ENCODE data around the gene RNPEPL1.

The RNPEPL1 gene

DNA sequence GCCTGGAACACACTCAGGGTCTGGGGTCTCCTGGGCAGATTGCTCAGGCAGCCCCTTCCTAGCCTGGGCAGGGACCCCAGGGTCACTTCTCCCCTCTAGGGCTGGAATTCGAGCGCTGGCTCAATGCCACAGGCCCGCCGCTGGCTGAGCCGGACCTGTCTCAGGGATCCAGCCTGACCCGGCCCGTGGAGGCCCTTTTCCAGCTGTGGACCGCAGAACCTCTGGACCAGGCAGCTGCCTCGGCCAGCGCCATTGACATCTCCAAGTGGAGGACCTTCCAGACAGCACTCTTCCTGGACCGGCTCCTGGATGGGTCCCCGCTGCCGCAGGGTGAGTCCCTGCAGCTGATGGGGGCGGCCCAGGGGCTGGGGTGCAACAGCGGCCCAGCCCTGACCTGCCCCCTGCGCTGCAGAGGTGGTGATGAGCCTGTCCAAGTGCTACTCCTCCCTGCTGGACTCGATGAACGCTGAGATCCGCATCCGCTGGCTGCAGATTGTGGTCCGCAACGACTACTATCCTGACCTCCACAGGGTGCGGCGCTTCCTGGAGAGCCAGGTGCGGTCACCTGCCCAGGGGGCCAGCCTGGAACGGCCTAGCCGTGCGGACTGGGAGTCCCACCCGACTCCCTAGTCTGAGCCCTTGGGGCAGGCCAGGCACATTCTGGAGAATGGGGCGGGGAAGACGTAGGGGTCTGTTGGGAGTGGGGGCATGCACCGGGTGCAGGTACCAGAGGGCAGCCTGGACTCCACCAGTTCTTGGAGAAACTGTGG lies 8.3 kb downstream of the RNPEPL1 start:
- TF ChIP-seq, protein P1, sequence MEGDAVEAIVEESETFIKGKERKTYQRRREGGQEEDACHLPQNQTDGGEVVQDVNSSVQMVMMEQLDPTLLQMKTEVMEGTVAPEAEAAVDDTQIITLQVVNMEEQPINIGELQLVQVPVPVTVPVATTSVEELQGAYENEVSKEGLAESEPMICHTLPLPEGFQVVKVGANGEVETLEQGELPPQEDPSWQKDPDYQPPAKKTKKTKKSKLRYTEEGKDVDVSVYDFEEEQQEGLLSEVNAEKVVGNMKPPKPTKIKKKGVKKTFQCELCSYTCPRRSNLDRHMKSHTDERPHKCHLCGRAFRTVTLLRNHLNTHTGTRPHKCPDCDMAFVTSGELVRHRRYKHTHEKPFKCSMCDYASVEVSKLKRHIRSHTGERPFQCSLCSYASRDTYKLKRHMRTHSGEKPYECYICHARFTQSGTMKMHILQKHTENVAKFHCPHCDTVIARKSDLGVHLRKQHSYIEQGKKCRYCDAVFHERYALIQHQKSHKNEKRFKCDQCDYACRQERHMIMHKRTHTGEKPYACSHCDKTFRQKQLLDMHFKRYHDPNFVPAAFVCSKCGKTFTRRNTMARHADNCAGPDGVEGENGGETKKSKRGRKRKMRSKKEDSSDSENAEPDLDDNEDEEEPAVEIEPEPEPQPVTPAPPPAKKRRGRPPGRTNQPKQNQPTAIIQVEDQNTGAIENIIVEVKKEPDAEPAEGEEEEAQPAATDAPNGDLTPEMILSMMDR (IDR thresholded peaks at IDR 0.05; ENCODE audit: insufficient read depth, low read length) = no peak
- TF ChIP-seq, protein P2, sequence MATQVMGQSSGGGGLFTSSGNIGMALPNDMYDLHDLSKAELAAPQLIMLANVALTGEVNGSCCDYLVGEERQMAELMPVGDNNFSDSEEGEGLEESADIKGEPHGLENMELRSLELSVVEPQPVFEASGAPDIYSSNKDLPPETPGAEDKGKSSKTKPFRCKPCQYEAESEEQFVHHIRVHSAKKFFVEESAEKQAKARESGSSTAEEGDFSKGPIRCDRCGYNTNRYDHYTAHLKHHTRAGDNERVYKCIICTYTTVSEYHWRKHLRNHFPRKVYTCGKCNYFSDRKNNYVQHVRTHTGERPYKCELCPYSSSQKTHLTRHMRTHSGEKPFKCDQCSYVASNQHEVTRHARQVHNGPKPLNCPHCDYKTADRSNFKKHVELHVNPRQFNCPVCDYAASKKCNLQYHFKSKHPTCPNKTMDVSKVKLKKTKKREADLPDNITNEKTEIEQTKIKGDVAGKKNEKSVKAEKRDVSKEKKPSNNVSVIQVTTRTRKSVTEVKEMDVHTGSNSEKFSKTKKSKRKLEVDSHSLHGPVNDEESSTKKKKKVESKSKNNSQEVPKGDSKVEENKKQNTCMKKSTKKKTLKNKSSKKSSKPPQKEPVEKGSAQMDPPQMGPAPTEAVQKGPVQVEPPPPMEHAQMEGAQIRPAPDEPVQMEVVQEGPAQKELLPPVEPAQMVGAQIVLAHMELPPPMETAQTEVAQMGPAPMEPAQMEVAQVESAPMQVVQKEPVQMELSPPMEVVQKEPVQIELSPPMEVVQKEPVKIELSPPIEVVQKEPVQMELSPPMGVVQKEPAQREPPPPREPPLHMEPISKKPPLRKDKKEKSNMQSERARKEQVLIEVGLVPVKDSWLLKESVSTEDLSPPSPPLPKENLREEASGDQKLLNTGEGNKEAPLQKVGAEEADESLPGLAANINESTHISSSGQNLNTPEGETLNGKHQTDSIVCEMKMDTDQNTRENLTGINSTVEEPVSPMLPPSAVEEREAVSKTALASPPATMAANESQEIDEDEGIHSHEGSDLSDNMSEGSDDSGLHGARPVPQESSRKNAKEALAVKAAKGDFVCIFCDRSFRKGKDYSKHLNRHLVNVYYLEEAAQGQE (IDR thresholded peaks at IDR 0.05; ENCODE audit: insufficient replicate concordance, low read depth) = no peak
- no peak for TF ChIP-seq GABPA (IDR thresholded peaks at IDR 0.05; ENCODE audit: low read depth)
- TF ChIP-seq SPI1 (IDR thresholded peaks at IDR 0.05; ENCODE audit: borderline replicate concordance, low read depth) = no peak
- no peak overlapping the region for H3K27ac ChIP-seq (replicated peaks)
- no peaks in the 10 kb centered on the region for H3K27me3 ChIP-seq (ENCODE audit: insufficient read depth, poor library complexity, severe bottlenecking)
- H3K4me3 ChIP-seq (replicated peaks; ENCODE audit: insufficient read depth, low read length) = no peak overlapping the region
- DNase-seq (ENCODE audit: low read depth in 1 of 2, low spot score in 1 of 2) = no peak

DNA sequence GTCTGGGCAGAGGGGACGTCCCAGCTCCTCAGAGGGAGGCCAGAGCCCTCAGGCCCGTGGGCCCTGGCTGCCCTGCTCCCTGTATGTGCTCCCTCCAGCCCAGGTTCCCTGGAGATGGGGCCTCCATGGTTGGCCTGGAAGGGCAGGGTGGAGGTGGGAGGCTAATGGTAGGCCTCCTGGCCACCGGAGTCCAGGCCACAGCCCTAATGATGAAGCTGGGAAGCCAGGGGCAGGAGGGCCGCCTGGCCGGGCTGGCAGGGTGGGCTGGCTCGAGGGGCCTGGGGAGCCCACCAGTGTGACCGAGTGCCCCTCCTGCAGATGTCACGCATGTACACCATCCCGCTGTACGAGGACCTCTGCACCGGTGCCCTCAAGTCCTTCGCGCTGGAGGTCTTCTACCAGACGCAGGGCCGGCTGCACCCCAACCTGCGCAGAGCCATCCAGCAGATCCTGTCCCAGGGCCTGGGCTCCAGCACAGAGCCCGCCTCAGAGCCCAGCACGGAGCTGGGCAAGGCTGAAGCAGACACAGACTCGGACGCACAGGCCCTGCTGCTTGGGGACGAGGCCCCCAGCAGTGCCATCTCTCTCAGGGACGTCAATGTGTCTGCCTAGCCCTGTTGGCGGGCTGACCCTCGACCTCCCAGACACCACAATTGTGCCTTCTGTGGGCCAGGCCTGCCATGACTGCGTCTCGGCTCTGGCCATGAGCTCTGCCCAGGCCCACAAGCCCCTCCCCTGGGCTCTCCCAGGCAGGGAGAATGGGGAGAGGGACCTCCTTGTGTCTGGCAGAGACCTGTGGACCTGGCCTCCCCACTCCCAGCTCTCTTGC lies 9.2 kb downstream of the RNPEPL1 start:
- Histone ChIP-seq H3K27me3 (ENCODE audit: insufficient read depth, poor library complexity, severe bottlenecking) (no peaks in the 10 kb centered on the region), H3K4me3 (replicated peaks; ENCODE audit: insufficient read depth, low read length) (no peak overlapping the region), H3K27ac (replicated peaks) (no peak overlapping the region)
- TF ChIP-seq POLR2AphosphoS5 (IDR thresholded peaks at IDR 0.05; ENCODE audit: low read depth) (no peak), GABPA (IDR thresholded peaks at IDR 0.05; ENCODE audit: low read depth) (no peak), SPI1 (IDR thresholded peaks at IDR 0.05; ENCODE audit: borderline replicate concordance, low read depth) (no peak)
- TF ChIP-seq, protein P2 (IDR thresholded peaks at IDR 0.05; ENCODE audit: insufficient replicate concordance, low read depth) = no peak
- TF ChIP-seq, protein P1 (IDR thresholded peaks at IDR 0.05; ENCODE audit: insufficient read depth, low read length) = no peak
- no peak for DNase-seq (ENCODE audit: low read depth in 1 of 2, low spot score in 1 of 2)

DNA sequence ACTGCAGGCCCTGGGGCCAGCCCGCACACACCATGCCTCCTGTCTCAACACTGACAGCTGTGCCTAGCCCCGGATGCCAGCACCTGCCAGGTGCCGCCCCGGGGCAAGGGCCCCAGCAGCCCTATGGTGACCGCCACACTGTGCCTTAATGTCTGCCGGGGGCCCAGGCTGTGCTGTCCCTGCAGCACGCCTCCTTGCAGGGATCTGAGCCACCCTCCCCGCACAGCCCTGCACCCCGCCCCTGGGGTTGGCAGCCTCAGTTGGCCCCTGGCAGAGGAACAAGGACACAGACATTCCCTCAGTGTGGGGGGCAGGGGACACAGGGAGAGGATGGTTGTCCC lies 9.8 kb downstream of the RNPEPL1 start:
- H3K27me3 ChIP-seq (ENCODE audit: insufficient read depth, poor library complexity, severe bottlenecking) = no peaks in the 10 kb centered on the region
- no peak overlapping the region for H3K27ac ChIP-seq (replicated peaks)
- no peak for TF ChIP-seq GABPA (IDR thresholded peaks at IDR 0.05; ENCODE audit: low read depth)
- no peak for TF ChIP-seq POLR2AphosphoS5 (IDR thresholded peaks at IDR 0.05; ENCODE audit: low read depth)
- TF ChIP-seq, protein P2 (IDR thresholded peaks at IDR 0.05; ENCODE audit: insufficient replicate concordance, low read depth) = no peak
- TF ChIP-seq, protein P1 (IDR thresholded peaks at IDR 0.05; ENCODE audit: insufficient read depth, low read length) = no peak
- no peak for TF ChIP-seq SPI1 (IDR thresholded peaks at IDR 0.05; ENCODE audit: borderline replicate concordance, low read depth)
- no peak for DNase-seq (ENCODE audit: low read depth in 1 of 2, low spot score in 1 of 2)
- H3K4me3 ChIP-seq (replicated peaks; ENCODE audit: insufficient read depth, low read length) = no peak overlapping the region

Data from HL-60 (cell line).